IPS-18c (cell line): Measurements from ENCODE around the gene PCDHA4.
"Not testable (repeated sequence)": the region's sequence is repeated elsewhere in the genome, so short reads cannot be mapped to it uniquely, and the experiment has no call there.

Experiments used
- H3K4me3 ChIP-seq: 2 replicates; pipeline ENCODE4 v1.7.0; 2013; ENCODE audit warnings: low read depth, mild to moderate bottlenecking, low read length, moderate library complexity; ENCODE audit not compliant: insufficient read depth
- H3K9me3 ChIP-seq: one replicate; pipeline ENCODE4 v1.6.1; 2013; ENCODE audit warnings: mild to moderate bottlenecking, low read length, moderate library complexity; ENCODE audit not compliant: control insufficient read depth, insufficient read depth

The PCDHA4 gene

DNA sequence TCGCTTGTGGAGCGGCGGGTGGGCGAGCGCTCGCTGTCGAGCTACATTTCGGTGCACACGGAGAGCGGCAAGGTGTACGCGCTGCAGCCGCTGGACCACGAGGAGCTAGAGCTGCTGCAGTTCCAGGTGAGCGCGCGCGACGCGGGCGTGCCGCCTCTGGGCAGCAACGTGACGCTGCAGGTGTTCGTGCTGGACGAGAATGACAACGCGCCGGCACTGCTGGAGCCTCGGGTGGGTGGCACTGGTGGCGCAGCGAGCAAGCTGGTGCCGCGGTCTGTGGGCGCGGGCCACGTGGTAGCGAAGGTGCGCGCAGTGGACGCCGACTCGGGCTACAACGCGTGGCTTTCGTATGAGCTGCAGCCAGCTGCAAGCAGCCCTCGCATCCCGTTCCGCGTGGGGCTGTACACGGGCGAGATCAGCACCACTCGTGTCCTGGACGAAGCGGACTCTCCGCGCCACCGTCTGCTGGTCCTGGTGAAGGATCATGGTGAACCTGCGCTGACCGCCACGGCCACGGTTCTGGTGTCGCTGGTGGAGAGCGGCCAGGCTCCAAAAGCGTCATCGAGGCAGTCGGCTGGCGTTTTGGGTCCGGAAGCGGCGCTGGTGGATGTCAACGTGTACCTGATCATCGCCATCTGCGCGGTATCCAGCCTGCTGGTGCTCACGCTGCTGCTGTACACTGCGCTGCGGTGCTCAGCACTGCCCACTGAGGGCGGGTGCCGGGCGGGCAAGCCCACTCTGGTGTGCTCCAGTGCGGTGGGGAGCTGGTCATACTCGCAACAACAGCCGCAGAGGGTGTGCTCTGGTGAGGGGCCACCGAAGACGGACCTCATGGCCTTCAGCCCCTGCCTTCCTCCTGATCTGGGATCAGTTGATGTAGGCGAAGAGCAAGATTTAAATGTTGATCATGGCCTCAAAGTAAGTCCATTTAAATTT, 36.2 kb downstream of the PCDHA4 start:
- no peaks in the 10 kb centered on the region for H3K9me3 ChIP-seq
- H3K4me3 ChIP-seq, result no peak overlapping the region

DNA sequence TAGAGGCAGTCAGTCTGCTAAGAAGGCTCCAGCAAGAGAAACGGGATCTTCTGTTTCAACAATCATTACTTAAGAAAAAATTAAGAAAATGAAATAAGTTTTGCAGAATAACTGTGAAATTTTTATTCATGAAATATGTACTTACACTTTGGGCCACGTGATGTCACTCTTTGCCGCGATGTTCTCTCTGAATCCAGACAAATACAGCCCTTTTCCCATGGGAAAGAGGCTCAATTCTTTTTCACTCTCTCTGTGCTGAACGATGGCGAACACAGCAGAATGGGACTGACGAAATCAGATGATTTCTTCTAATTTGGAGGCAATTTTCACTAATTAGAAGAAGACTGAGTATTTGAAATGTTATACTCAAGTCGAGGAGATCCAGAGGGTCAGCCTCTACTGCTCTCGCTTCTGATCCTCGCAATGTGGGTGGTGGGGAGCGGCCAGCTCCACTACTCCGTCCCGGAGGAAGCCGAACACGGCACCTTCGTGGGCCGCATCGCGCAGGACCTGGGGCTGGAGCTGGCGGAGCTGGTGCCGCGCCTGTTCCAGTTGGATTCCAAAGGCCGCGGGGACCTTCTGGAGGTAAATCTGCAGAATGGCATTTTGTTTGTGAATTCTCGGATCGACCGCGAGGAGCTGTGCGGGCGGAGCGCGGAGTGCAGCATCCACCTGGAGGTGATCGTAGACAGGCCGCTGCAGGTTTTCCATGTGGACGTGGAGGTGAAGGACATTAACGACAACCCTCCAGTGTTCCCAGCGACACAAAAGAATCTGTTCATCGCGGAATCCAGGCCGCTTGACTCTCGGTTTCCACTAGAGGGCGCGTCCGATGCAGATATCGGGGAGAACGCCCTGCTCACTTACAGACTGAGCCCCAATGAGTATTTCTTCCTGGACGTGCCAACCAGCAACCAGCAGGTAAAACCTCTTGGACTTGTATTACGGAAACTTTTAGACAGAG, 41.6 kb downstream of the PCDHA4 start, which contains the start of gene PCDHA9:
TSS of gene PCDHA9 (plus strand) at position 244 of the 964 bp plus-strand sequence. CDS start at position 358, 114 bp downstream.
- H3K4me3 ChIP-seq, H3K9me3 ChIP-seq: not testable (repeated sequence)

DNA sequence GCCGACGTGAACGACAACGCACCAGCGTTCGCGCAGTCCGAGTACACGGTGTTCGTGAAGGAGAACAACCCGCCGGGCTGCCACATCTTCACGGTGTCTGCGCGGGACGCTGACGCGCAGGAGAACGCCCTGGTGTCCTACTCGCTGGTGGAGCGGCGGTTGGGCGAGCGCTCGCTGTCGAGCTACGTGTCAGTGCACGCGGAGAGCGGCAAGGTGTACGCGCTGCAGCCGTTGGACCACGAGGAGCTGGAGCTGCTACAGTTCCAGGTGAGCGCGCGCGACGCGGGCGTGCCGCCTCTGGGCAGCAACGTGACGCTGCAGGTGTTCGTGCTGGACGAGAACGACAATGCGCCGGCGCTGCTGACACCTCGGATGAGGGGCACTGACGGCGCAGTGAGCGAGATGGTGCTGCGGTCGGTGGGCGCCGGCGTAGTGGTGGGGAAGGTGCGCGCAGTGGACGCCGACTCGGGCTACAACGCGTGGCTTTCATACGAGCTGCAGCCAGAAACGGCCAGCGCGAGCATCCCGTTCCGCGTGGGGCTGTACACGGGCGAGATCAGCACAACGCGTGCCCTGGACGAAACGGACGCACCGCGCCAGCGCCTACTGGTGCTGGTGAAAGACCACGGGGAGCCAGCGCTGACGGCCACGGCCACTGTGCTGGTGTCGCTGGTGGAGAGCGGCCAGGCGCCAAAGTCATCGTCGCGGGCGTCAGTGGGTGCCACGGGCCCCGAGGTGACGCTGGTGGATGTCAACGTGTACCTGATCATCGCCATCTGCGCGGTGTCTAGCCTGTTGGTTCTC, 43.2 kb downstream of the PCDHA4 start:
- not testable (repeated sequence) for H3K9me3 ChIP-seq, H3K4me3 ChIP-seq

DNA sequence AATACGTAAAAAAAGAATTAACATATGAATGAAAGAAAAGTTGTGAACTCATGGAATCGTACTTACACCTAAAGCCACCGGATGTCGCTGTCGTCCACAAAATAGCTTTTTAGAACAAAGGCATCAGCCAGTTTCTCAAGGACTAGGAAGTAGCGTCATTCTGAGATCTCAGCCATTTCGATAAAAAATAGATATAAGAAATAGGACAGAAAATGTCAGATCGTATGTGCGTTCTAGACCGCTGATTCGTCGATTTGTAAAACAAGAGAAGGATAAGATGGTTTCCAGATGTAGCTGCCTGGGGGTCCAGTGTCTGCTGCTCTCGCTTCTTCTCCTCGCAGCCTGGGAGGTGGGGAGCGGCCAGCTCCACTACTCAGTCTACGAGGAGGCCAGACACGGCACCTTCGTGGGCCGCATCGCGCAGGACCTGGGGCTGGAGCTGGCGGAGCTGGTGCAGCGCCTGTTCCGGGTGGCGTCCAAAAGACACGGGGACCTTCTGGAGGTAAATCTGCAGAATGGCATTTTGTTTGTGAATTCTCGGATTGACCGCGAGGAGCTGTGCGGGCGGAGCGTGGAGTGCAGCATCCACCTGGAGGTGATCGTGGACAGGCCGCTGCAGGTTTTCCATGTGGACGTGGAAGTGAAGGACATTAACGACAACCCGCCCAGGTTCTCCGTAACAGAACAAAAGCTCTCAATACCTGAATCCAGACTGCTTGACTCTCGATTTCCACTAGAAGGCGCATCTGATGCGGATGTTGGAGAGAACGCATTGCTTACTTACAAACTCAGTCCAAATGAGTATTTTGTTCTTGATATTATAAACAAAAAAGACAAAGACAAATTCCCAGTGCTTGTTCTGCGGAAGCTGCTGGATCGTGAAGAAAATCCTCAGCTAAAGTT, 49.2 kb downstream of the PCDHA4 start, which contains the start of gene PCDHA10:
TSS of gene PCDHA10 (plus strand) at position 126 of the 903 bp plus-strand sequence. CDS start at position 278, 152 bp downstream.
- Histone ChIP-seq H3K4me3 (peak within 1 kb of the TSS; percentile 28; the same call in 1 of the 2 replicates), H3K9me3 (no peaks in the 10 kb centered on the region)

DNA sequence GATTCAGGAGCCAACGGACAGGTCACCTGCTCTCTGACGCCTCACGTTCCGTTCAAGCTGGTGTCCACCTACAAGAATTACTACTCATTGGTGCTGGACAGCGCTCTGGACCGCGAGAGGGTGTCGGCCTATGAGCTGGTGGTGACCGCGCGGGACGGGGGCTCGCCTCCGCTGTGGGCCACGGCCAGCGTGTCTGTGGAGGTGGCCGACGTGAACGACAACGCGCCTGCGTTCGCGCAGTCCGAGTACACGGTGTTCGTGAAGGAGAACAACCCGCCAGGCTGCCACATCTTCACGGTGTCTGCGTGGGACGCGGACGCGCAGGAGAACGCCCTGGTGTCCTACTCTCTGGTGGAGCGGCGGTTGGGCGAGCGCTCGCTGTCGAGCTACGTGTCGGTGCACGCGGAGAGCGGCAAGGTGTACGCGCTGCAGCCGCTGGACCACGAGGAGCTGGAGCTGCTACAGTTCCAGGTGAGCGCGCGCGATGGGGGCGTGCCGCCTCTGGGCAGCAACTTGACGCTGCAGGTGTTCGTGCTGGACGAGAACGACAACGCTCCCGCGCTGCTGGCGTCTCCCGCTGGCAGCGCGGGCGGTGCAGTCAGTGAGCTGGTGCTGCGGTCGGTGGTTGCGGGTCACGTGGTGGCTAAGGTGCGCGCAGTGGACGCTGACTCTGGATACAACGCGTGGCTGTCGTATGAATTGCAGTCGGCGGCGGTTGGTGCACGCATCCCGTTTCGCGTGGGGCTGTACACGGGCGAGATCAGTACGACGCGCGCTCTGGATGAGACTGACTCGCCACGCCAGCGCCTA, 50.5 kb downstream of the PCDHA4 start:
- Histone ChIP-seq H3K4me3 (no peak overlapping the region), H3K9me3 (peaks cover 3% of the 10 kb centered on the region)

DNA sequence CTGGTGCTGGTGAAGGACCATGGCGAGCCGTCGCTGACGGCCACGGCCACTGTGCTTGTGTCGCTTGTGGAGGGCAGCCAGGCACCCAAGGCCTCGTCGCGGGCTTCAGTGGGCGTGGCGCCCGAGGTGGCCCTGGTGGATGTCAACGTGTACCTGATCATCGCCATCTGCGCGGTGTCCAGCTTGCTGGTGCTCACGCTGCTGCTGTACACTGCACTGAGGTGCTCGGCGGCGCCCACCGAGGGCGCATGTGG, 51.0 kb downstream of the PCDHA4 start:
- H3K4me3 ChIP-seq, result no peak overlapping the region
- peaks cover 3% of the 10 kb centered on the region for H3K9me3 ChIP-seq

DNA sequence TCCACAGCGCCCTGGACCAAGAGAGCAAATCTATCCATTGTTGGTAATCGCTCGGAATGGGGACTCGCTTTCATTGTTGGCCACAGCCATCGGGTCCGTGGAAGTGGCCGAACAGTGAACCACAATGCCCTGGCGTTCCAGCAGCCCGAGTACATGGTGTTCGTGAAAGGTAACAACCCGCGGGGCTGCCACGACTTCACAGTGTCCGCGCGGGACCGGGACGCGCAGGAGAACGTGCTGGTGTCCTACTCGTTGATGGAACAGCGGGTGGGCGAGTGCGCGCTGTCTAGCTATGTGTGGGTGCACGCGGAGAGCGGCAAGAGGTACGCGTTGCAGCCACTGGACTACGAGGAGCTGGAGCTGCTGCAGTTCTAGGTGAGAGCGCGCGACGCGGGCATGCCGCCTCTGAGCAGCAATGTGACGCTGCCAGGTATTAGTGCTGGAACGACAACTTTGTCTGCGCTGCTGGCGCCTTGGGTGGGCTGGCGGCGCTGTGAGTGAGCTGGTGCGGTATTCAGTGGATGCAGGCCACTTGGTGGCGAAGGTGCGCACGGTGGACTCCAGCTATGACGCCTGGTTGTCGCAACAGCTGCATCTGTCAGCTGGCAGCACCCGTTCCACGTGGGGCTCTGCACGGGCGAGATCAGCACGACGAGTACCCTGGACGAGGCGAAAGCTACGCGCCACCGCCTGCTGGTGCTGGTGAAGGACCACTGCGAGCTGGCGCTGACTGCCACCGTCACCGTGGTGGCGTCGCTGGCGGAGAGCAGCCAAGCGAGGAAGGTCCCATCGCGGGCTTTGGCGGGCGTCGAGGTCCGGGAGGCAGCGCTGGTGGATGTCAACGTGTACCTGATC, 55.8 kb downstream of the PCDHA4 start:
- H3K4me3 ChIP-seq, result no peak overlapping the region; the same call in 1 of the 2 replicates
- peaks cover 3% of the 10 kb centered on the region for H3K9me3 ChIP-seq
